ENCODE data around the gene ZSWIM7.
"Not testable (repeated sequence)": the region's sequence is repeated elsewhere in the genome, so short reads cannot be mapped to it uniquely, and the experiment has no call there.

Gene ZSWIM7

GRCh38 chr17:15955793-15956541 lies 43.5 kb downstream of the ZSWIM7 start:
- DNase-seq = no peak

- DNase-seq = no peak
Observed at GRCh38 chr17:15954222-15954621, 45.3 kb downstream of the ZSWIM7 start.

DNA sequence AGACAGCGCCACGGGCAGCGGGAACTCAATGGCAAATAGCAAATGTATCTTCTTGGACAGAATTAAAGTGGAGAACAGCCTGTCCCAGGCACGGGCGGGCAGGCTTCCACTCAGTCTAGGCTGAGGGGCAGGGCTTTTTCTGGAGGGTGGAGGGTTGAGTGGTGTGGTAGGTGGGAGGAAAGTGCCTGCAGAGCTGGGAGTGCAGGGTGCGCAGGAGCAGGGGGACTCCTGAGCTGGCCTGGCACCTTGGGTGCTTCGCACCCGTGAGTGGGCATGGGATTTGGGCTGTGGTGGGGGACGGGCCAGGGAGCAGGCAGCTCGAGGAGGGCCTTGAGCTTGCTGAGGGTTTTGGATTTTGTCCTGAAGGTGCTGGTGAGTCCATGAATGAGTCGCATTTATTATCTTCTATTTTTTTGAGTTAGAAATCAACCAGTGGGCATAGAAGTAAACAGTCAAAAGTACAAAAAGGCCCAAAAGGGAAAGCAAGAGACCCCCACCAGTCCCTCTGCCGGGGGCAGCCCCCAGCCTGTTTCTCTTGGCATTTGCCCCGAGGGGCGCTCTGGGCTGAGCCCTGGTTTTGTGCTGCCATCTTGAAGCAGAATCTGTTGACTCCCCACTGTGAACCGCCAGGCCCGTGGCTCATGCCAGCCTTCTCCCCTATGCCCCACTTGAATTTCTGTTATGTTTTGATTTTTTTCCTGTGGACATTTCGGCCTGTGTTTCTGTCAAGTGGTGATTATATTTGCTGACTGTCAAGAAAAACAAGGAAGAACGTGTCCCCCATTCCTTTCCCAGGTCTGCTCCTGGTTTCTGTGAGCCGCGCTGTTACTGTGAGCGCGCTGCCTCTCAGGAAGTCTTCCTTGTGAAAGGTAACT lies 46.4 kb downstream of the ZSWIM7 start:
- no peak for DNase-seq

DNA sequence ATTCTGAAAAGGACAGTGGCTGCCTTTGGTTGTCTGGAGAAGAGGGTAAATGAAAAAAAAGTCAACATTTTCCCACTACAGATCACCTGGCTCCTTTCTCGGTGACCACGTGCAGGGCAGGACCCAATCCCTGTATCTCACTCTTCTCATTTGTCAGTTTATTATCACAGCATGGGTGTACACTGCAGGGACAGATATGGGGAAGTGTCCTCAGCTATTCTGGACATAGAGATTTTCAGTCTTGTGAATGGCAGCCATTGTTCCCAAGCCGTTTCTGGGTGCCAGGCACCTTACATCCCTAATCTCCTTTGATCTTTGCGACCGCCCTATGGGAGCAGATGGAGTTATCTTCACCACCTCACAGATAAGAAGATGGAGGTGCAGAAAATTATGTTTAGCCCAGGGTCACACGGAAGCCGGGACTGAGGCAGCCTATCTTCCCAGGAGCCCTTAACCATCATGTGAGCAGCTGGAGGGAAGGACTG lies 47.4 kb downstream of the ZSWIM7 start:
- DNase-seq = no peak

- DNase-seq = no peak
Observed at GRCh38 chr17:15951368-15952047, 48.0 kb downstream of the ZSWIM7 start.

DNA sequence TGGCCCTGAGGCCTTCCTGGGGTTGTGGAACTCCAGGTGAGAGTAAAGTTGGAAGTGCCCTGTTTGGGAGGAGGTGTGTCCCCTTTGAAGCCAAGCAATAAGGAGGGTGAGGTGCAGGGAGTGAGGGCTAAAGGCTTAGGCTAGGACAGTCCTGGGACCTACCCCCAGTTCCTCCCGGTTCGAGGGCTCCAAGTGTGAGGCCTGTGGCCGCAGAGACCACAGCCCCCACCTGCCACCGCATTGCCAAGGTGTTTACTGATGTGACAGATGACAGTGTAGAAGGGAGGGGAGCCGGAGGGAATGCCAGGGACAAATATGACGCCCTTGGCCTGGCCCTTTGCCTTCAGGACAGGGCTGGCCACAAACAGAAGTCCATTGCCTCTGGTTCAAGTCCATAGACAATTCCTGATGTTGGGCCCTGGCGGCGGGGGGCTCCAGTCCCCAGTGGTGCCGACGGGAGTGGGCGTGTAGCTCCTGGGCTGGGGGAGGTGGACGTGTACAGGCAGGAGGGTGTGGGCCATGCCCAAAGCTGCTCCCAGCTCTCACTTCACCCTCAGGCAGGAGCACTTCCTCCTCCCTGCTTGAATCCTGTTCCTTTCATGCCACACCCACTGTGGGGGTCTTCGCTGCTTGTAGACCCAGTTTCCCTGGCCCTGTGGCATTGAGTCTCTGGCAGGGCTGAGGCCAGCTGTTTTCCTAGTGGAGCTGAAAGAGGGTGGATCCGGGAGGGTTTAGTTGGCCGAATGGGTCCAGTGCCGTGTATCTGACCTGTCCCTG lies 51.3 kb downstream of the ZSWIM7 start:
- no peak for DNase-seq

- DNase-seq = no peak
Observed at GRCh38 chr17:15947271-15947670, 52.2 kb downstream of the ZSWIM7 start.

DNA sequence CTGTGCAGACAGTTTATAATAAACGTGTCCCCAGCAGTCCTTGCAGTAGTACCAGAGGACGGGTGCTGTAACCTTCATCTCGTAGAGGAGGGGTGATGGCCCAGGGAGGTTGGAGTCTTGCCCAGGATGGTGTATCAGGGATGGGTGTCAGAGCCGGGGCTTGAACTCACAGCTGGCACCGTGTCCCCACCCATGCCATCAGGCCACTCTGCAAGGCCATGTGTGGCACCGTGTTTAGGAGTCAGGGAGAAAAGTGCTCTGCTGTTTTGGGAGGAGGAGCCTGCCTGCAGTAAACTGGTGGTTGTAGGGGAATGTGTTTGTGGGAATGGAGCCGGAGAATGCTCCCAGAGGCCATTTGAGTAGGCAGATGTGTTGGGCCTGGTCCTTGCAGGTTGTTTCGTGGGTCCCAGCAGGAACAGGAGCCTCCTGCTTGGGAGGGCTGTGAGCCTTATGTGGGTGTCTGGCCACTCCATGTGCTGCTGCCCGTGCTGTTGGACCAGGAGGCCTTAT lies 52.8 kb downstream of the ZSWIM7 start:
- no peak for DNase-seq

DNA sequence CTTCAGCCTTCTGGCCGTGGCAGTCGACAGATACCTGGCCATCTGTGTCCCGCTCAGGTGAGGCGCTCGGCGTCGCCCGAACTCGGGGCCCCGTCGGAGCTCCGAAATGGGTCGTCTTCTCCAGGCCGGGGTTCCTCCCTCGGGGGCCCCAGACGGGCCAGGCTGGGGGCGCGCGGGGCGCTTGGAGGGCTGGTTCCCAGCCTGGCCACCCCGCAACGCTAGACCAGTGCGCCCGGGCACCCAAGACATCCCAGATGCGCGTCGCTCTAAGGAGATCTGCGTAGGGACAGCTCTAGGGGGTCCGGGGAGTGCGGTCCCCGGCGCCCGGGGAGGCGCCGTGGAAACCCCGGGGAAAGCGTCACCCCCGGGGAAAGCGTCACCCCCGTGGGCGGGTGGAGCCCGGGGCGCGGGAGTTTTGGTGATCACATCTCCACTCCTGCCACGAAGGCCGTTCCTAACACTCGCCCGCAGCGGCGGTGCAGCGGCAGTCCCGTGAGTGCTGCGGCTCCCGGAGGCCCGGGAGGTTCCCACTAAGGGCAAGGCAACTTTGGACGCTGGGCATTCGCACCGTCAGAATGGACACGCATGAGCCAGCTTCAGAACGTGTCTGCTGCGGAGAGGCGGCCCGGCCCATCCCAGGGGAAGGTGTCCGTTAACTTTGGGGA lies 53.8 kb downstream of the ZSWIM7 start:
- no peak for DNase-seq

DNA sequence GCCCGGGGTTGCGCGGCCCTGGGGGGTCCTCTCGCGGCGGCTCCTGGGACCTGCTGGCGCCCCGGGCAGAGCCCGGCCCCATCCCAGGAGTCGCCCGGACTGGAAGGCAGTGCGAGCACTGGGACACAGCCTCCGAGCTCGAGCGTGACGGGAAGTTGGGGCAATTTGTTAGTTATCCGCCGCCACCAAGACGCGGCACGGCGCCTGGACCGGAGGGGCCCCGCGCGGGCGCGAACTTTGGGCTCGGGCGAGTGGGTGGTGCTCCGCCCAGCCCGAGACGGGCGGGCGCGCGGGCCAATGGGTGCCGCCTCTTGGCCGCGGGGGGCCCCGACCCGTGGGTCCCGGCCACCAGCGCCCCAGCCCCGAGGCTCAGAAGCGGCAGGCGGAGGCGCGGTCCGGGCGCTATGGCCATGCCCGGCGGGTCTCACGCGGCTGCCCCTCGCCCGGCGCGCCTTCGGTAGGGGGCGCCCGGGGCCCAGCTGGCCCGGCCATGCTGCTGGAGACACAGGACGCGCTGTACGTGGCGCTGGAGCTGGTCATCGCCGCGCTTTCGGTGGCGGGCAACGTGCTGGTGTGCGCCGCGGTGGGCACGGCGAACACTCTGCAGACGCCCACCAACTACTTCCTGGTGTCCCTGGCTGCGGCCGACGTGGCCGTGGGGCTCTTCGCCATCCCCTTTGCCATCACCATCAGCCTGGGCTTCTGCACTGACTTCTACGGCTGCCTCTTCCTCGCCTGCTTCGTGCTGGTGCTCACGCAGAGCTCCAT lies 54.6 kb downstream of the ZSWIM7 start, which contains the start of gene ADORA2B:
Gene ADORA2B (plus strand): TSS at position 372 of the 768 bp plus-strand sequence. CDS start 119 bp downstream, at position 491.
- peak; percentile 1 for DNase-seq

DNA sequence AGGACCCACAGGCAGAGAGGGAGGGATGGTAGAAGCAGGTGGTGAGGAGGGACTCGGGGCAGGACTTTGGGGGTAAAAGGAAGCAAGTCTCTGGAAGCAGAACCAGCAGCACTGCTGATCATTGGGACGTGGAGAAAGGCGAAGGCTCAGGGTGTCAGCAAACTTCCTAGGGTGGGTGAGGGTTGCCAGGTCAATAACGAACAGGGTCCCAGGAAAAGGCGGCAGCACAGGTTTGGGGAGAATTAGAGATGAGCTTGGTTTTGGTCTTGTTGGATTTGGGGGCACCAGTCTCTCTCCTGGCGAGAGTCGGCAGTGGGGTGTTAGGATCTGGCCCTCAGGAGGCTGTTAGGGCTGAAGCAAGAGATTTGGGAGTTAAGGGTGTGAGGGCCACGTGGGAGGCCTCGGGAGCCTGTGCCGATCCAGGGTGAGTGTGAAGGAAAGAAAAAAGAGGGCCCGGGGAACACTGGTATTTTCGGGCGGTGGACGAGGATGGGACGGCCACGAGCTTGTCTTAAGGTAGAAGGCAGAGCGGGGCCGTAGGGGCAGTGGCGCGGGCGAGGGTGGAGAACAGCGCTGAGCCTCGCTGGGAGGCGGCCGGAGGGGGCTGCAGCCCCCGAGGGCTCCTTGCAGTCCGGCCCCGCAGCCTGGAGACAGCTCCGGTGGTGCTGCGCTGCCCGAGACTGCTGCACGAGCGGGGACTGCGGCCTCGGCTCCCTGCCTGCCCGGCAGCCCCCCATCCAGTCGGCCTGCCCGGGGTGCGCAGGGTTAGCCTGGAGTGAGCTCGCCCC lies 55.3 kb downstream of the ZSWIM7 start:
- DNase-seq = no peak

DNA sequence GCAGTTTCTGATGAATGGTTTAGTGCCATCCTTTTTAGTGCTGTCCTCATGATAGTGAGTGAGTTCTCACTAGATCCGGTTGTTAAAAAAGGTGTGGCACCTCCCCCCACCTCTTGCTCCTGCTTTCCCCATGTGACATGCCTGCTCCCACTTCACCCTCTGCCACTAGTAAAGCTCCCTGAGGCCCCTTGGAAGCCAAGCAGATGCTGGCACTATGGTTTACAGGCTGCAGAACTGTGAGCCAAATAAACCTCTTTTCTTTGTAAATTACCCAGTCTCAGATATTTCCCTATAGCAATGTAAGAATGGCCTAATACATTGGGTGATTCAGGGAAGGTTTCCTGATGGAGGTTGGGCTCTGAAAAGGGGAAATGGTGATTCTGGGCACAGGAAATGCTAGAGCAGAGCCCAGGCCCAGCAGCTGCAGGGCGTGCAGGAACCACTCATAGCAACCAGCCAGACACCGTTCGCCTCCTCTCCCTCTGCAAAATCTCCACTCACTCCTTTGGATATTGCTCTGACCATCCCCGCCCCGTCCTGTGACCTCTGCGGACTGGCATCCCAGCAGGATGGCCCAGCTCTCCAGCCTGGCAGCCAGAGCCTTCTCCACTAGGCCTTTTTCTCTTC lies 57.2 kb downstream of the ZSWIM7 start:
- DNase-seq = no peak

DNA sequence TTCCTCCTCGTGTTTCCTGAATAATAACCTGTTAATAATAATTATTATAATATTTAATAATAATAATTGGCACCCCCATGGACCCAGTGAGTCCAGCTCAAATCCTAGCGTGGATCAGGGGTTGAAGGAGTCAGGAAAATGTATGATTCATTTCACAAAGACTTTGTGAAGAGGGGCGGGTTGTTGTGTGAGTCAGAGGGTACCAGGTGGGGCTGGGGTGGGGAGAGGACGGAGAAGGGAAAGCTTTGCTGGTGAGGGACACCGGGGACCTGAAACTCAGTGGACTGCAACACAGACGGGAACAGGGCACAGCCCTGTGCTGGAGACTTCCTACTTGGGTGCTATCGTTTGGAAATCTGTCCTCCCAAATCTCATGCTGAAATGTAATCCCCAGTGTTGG lies 57.7 kb downstream of the ZSWIM7 start:
- DNase-seq = no peak

GRCh38 chr17:15936481-15936880 lies 63.0 kb downstream of the ZSWIM7 start:
- DNase-seq = not testable (repeated sequence)

GRCh38 chr17:15935891-15936290 lies 63.6 kb downstream of the ZSWIM7 start:
- no peak for DNase-seq

DNA sequence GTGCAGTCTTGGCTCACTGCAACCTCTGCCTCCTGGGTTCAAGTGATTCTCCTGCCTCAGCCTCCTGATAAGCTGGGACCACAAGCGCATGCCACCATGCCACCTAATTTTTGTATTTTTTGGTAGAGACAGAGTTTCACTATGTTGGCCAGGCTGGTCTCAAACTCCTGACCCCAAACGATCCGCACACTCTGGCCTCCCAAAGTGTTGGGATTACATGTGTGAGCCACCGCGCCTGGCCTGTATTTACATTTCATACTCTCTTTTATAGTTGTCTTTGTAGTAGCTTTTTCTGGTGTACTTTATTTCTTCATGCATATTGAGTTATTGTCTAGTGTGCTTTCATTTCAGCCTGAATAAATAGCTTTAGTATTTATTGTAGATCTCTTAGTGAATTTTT lies 64.6 kb downstream of the ZSWIM7 start:
- no peak for DNase-seq

GRCh38 chr17:15931394-15931793 lies 68.1 kb downstream of the ZSWIM7 start:
- no peak for DNase-seq

- DNase-seq = no peak
Observed at GRCh38 chr17:15930426-15930825, 69.1 kb downstream of the ZSWIM7 start.

DNA sequence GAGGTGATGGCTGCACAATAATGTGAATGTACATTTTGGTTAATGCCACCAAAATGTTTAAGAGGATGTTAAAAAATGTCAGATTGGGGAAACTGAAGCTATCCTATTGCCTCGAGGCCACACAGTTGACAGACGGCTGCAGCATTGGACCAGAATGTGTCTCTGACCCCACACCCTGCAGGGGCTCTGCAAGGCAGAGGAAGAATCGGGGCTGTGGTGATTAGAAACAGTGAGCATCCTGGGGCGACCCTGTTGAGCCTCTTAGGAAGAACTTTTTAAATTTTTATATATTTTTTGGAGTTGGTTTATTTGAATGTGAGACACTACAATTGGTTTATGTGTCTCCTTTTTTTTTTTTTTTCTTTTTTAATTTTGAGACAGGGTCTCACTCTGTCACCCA lies 69.6 kb downstream of the ZSWIM7 start:
- no peak for DNase-seq

Measured in NCI-H774 (cell line).